ENCODE results near the gene ZEB1.
"Not testable (repeated sequence)": the region's sequence is repeated elsewhere in the genome, so short reads cannot be mapped to it uniquely, and the experiment has no call there.

The ZEB1 gene

DNA sequence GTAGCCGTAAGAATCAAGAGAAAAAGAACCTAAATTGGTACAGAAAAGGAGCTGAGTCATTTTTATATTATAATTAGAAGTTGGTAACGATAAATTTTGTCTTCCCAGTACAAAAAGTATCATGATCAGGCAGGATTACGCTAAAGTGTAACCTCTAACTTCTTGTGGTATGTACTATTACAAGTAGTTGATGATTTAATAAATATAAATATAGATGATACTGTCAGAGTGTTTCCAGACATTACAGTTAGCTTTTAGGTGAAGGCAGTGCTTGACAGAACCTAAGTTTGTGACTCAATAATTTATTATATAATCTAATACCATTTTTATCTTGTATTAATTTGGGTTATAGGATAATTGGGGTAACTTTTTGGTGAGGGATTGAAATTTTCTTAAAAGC is 53.4 kb downstream of the ZEB1 start:
- DNase-seq = no peak

- no peak for DNase-seq
Observed at GRCh38 chr10:31374146-31374696, 55.2 kb downstream of the ZEB1 start.

DNA sequence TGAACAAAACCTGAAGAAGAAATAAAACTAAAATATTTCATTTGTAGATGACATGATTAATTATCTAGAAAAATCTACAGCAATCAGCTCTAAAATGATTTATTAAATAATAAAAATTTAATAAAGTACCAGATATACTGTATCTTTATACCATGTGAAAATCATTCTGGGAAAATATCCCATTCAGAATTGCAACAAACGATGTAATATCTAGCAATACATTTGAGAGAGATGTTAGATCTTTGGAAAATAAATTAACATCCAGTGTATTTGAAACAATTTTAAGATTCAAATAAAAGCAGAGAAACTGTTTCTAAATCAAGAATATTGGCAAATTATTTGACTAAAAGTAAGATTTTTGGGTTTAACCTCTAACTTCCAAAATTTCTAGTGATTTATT is 62.2 kb downstream of the ZEB1 start:
- no peak for DNase-seq

- DNase-seq = no peak
Observed at GRCh38 chr10:31381766-31382316, 62.8 kb downstream of the ZEB1 start.

DNA sequence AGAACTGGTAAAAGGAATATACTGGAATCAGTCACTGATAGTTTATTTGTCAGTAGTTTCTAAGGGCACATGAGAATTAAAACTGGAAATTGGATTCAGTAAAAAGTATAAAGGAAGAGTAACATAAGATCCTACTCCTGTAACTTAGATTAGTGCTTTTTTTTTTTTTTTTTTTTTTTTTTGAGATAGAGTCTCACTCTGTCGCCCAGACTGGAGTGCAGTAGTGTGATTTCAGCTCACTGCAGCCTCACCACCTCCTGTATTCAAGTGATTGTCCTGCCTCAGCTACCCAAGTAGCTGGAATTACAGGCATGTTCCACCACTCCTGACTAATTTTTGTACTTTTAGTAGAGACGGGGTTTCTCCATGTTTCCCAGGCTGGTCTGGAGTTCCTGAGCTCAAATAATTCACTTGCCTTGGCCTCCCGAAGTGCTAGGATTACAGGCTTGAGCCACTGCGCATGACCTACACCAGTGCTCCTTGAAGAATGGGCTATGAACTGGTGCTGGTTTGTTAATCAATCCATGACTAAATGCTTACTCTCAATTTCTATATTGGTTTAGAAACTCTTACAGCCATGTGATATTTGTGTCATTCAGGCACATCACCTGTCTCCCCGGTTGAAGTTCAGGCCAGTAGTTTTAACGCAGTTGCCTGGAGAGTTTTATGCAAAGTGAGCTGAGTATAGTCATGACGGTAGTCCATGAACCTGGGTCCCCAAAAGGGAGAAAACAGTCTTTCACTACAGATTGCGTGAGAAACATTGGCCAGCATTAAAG is 65.0 kb downstream of the ZEB1 start:
- no peak for DNase-seq

GRCh38 chr10:31384589-31384949 is 65.6 kb downstream of the ZEB1 start:
- DNase-seq = no peak

- no peak for DNase-seq
Observed at GRCh38 chr10:31390804-31391203, 71.8 kb downstream of the ZEB1 start.

DNA sequence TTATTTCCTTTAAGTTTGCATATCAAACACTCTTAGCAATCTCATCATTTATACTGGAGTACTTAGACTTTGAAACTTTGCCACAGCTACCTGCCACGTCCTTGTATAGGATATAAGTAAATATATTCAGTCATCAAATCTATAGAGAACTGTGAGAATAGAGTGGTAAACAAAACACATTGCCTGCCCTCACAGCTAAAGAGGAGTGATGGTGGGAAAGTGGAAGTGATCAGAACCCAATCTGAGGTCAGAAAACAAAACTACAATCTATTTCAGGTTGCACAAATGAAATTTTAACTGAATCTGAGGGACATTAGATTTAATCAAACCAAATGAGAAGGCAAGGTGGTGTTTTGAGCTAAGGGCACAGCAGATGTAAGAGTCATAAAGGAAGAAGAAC is 74.8 kb downstream of the ZEB1 start:
- DNase-seq = no peak

- DNase-seq = no peak
Observed at GRCh38 chr10:31395695-31396094, 76.7 kb downstream of the ZEB1 start.

GRCh38 chr10:31396376-31396775 is 77.4 kb downstream of the ZEB1 start:
- DNase-seq = no peak

GRCh38 chr10:31397852-31398251 is 78.8 kb downstream of the ZEB1 start:
- DNase-seq = no peak

DNA sequence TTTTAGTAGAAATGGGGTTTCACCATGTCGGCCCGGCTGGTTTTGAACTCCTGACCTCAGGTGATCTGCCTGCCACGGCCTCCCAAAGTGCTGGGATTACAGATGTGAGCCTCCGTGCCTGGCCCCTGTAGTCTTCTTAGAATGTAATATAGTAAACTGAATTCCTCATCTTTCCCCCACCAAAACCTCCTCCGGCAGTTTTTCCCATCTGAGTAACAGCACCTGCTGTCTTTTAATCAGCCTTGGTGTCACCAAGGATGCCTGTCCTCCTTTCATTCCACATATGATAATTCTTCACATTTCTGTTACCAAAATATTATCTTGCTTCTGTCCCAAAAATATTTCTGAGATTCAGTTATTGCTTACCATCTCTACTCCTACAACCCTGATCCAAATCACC is 80.2 kb downstream of the ZEB1 start:
- DNase-seq = no peak

- no peak for DNase-seq
Observed at GRCh38 chr10:31399631-31400030, 80.6 kb downstream of the ZEB1 start.

DNA sequence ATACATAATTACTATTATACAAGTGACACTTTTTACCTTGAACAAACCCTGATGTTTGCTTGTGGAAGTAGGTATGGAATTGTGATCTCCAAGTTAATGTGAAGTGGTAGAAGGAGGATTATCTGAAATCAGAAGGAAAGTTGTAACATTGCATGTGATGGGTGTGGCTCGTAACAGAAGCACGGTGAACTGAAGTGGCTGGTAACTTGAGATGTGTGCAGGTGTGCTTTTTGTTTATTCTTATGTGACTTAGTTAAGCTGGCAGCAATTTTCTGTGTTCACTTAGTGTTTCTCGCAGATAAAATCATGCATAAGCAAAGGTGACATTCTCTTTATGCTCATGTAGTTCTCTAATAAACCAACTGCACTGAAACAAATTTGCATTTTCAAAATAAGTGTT is 82.3 kb downstream of the ZEB1 start:
- DNase-seq = no peak

- DNase-seq = peak; percentile 11
Observed at GRCh38 chr10:31404640-31405039, 85.6 kb downstream of the ZEB1 start.

DNA sequence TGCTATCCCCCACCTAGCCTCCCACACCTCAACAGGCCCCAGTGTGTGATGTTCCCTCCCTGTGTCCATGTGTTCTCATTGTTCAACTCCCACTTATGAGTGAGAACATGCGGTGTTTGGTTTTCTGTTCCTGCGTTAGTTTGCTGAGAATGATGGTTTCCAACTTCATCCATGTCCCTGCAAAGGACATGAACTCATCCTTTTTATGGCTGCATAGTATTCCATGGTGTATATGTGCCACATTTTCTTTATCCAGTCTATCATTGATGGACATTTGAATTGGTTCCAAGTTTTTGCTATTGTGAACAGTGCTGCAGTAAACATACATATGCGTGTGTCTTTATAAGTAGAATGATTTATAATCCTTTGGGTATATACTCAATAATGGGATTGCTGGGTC is 86.8 kb downstream of the ZEB1 start:
- not testable (repeated sequence) for DNase-seq

- DNase-seq = not testable (repeated sequence)
Observed at GRCh38 chr10:31412397-31412796, 93.4 kb downstream of the ZEB1 start.

DNA sequence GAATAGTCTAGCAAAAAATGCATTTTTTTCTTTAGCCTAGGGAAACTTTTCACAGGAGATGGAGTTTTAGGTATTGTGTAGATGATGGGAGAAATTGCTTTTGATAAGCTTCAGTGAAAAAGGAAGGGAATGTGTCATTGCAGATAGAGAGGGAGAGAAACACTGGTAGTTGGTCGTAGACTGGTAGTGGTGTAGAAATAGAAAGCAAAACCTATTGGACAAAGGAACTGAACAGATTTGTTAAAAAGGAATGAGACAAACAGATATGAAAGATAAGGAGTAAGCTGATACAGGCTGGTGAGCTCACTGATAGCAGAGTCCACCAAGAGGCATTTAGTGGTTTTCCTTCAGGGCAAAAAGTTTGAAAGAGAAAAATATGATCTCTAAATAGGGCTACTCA is 94.3 kb downstream of the ZEB1 start:
- DNase-seq = no peak

DNA sequence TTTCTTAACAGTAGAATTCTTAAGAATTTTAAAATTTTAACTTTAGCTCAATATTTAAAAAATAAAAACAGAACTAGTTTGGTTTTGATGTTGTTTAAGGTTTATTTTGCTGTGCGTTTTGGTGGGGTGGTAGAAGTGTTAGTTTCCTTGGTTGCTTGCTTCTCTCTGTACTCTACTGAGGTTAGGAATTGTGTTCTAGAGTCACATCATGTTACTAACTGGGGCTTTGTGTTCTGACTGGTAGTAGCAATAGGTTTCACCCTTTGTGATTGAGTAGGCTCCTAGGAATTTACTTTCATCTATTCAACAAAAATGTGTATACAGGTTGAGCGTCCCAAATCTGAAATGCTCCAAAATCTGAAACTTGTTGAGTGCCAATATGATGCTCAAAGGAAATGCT is 99.5 kb downstream of the ZEB1 start:
- no peak for DNase-seq

DNA sequence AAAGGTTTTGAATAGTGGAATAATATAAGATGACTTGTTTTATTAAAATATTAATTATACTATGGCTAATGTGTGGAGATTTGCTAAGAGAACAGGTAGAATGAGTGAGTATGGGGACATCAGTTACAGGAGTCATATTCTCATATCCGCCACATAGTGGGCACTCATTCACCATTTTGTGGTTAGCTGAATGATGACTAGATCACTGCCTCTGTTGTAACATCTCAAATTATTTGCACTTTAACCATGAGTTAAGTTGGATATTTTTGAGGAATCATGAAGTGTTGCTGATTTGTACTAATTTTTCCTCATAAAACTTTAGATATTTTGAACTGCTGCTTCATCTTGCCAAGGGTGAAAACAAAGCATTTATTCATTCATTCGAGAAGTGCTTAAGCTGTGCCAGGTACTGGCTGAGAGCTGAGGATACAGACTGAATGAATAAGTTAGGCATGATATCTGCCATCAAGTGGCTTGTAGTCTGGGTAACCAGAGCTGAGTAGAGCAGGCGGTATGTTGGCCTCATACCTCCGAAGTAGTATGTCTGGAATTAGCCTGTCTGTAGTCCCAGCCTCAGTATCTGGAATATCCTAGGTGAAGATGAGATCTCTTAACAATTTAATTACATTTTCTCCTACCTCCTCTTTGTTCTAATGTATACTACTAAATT is 100.5 kb downstream of the ZEB1 start:
- no peak for DNase-seq

DNA sequence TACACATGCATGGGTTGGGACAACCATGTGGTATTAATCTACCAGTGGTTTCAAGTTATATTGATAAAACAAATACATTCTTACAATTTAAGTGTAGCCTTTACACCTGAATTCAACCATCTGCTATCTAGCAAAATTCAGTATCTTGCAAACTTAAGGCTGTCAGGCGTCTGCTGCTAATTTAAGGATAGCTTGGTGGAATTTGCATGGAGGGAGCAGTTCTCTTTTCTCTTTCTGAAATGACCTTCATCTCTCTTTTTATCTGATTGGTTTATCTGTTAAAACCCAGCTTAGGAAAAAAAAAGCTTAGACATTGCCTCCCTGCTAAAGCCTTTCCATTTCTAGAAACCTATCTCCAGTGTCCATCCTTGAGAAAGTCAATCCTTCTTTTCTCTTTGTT is 102.3 kb downstream of the ZEB1 start:
- DNase-seq = no peak

GRCh38 chr10:31422634-31423033 is 103.6 kb downstream of the ZEB1 start:
- no peak for DNase-seq

GRCh38 chr10:31424473-31424872 is 105.5 kb downstream of the ZEB1 start:
- no peak for DNase-seq

DNA sequence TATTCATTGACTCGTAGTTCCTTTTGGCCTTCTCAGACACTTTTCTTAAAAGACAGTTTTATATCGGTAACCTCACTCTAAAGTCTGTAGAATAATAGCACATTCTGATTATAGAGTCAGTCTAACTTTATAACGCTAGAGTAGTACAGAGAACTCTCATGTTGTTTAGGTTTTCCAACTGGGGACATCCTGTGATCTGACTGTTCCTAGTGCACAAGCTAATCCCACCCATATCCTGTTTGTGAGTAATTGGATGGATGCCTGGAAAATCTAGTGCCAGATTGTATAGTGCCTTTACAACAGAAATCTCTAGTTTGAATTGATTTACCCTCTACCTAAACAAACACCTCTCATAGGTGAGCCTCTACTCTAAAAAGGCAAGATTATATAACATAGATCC is 107.4 kb downstream of the ZEB1 start:
- no peak for DNase-seq
